ENCODE measurements around the gene PRKD2. TPM values are rescaled to one million over a fixed set of nuclear protein-coding genes. Genes with fewer than 3 reads are reported as not detected.

Gene PRKD2
- total and polyA plus RNA-seq, 11 donors = 8.4 to 32.8 (median 12.1) TPM

GRCh38 chr19:46737298-46737654, 20.4 kb upstream of the PRKD2 start:
- peak in 2 of 5 donors; percentile 26 to 51 for DNase-seq
- H3K4me1 ChIP-seq = peaks cover 3 to 93% (median 55%) of the 10 kb centered on the region in 12 donors
- H3K27ac ChIP-seq = peak overlapping the region in 9 of 12 donors; percentile 4 to 63 (median 39)
- no peak for ATAC-seq
- no peak for TF ChIP-seq CTCF (IDR thresholded peaks at IDR 0.05)
- TF ChIP-seq POLR2A (IDR thresholded peaks at IDR 0.05) = no peak
- 37 to 50% (median 40%) methylated on average over 7 of the region's 7 CpGs for WGBS, 4 donors
- H3K4me3 ChIP-seq = no peak overlapping the region
- H3K9me3 ChIP-seq = no peaks in the 10 kb centered on the region
- peaks cover 0 to 68% (median 45%) of the 10 kb centered on the region in 9 donors for H3K36me3 ChIP-seq
- no peaks in the 10 kb centered on the region for H3K27me3 ChIP-seq
- intact Hi-C loops (cut with DNase I) = loop anchor here in 1 of 10 donors (5.0 kb wide), 1 partner anchor 40 kb away; no protein-coding TSS in a partner anchor

- Histone ChIP-seq H3K4me3 (no peak overlapping the region), H3K27me3 (no peaks in the 10 kb centered on the region), H3K27ac (peak overlapping the region in 9 of 12 donors; percentile 4 to 63 (median 39)), H3K36me3 (peaks cover 0 to 68% (median 47%) of the 10 kb centered on the region in 9 donors), H3K4me1 (peaks cover 3 to 93% (median 54%) of the 10 kb centered on the region in 12 donors), H3K9me3 (no peaks in the 10 kb centered on the region)
- WGBS, 4 donors = 21 to 31% (median 26%) methylated on average over 22 of the region's 22 CpGs
- intact Hi-C loops (cut with DNase I) = loop anchor here in 1 of 10 donors (5.0 kb wide), 1 partner anchor 39 kb away; no protein-coding TSS in a partner anchor
- DNase-seq (peak; percentile 69 to 80 (median 77)), ATAC-seq (peak in 2 of 4 donors; percentile 21 to 50)
- TF ChIP-seq CTCF (IDR thresholded peaks at IDR 0.05) (no peak), POLR2A (IDR thresholded peaks at IDR 0.05) (no peak)
Measured at GRCh38 chr19:46736531-46737297, 19.8 kb upstream of the PRKD2 start.

- WGBS, 4 donors = 84 to 90% (median 88%) methylated on average over 11 of the region's 11 CpGs
- H3K27ac ChIP-seq = peak overlapping the region in 4 of 12 donors; percentile 3 to 90 (median 42)
- H3K4me1 ChIP-seq = peaks cover 3 to 90% (median 33%) of the 10 kb centered on the region in 12 donors
- peak in 1 of 5 donors; percentile 64 for DNase-seq
- TF ChIP-seq POLR2A (IDR thresholded peaks at IDR 0.05) (no peak), CTCF (IDR thresholded peaks at IDR 0.05) (no peak)
- intact Hi-C loops (cut with DNase I) = no loop called here
- H3K27me3 ChIP-seq = no peaks in the 10 kb centered on the region
- no peak for ATAC-seq
- peak overlapping the region in 1 of 12 donors; percentile 26 for H3K4me3 ChIP-seq
- H3K36me3 ChIP-seq = peaks cover 0 to 88% (median 74%) of the 10 kb centered on the region in 9 donors
- no peaks in the 10 kb centered on the region for H3K9me3 ChIP-seq
Measured at GRCh38 chr19:46733690-46734292, 16.9 kb upstream of the PRKD2 start.

Data from heart left ventricle (tissue), 16 donors.